ENCODE data around the gene NSD2.

The NSD2 gene

DNA sequence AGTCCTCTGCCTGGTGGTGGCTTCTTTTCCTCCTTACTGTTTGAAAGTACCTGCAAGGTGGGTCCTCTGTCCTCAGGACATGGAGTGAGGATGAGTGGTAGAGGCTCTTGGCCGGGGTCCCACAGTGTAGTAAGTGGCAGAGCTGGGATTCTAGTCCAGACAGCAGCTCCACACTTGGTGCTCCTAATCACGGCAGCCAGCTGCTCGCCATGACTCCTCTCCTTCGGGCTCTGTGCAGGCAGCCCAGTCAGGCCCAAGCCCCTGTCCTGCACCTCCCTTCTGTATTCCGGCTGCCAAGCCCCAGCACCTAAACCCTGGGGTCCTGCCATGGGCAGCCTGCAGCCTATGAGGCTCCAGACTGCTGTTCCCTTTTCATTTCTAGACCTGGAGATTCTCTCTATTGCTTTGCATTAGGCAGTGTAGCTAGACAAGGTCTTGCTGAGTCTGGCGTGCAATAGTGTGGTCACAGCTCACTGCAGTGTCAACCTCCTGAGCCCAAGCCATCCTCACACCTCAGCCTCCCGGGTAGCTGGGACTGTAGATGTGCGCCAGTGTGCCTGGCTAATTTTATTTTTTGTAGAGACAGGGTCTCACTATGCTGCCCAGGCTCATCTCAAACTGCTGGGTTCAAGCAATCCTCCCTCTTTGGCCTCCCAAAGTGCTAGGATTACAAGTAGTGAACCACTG is 24.9 kb downstream of the NSD2 start:
- POLR2A ChIA-PET = no interaction called here
- 0 out of 2 replicates have a peak, but pooled peaks cover 3% of the 10 kb centered on the region for H3K4me1 ChIP-seq (ENCODE audit: control insufficient read depth, insufficient read depth, low read length)
- no peak overlapping the region for H3K4me3 ChIP-seq (ENCODE audit: low read depth, low read length)
- CTCF ChIA-PET = interaction anchor here (0.5 kb wide), 1 partner anchor 1070 kb away, joined by 3 read pairs; no protein-coding TSS in a partner anchor
- peaks cover 0 to 36% of the 10 kb centered on the region in 2 experiments; a peak in 2 of 3 replicates for H3K36me3 ChIP-seq (ENCODE audit: control insufficient read depth in 2 of 2, insufficient read depth in 1 of 2, low read length in 2 of 2)
- no peak overlapping the region for H3K27ac ChIP-seq (ENCODE audit: extremely low read depth, low read depth, low read length)
- TF ChIP-seq ZNF521 (tag by site-specific recombination; IDR thresholded peaks at IDR 0.05) (no peak), ZNF600 (tag by site-specific recombination; IDR thresholded peaks at IDR 0.05) (peak; percentile 43), ZNF121 (tag by site-specific recombination; IDR thresholded peaks at IDR 0.05) (peak; percentile 65; the same call in 1 of the 2 replicates)
- no peaks in the 10 kb centered on the region for H3K9me3 ChIP-seq (ENCODE audit: control insufficient read depth, insufficient read depth, low read depth, low read length)

GRCh38 chr4:1896658-1896991 is 25.4 kb downstream of the NSD2 start:
- no peaks in the 10 kb centered on the region for H3K9me3 ChIP-seq (ENCODE audit: control insufficient read depth, insufficient read depth, low read depth, low read length)
- no peak overlapping the region for H3K4me3 ChIP-seq (ENCODE audit: low read depth, low read length)
- H3K27ac ChIP-seq (ENCODE audit: extremely low read depth, low read depth, low read length) = no peak overlapping the region
- H3K36me3 ChIP-seq (ENCODE audit: control insufficient read depth in 2 of 2, insufficient read depth in 1 of 2, low read length in 2 of 2) = peaks cover 0 to 41% of the 10 kb centered on the region in 2 experiments; a peak in 2 of 3 replicates
- no peak for TF ChIP-seq ZBTB48 (tag by site-specific recombination; IDR thresholded peaks at IDR 0.05)
- TF ChIP-seq ZFP37 (tag by site-specific recombination; IDR thresholded peaks at IDR 0.05) = no peak
- TF ChIP-seq ZNF184 (tag by site-specific recombination; IDR thresholded peaks at IDR 0.05) = no peak
- no peak for TF ChIP-seq ZBTB21 (tag by site-specific recombination; IDR thresholded peaks at IDR 0.05)
- no peak for TF ChIP-seq ZEB2 (tag by site-specific recombination; IDR thresholded peaks at IDR 0.05)
- no peak for TF ChIP-seq MYNN (tag by site-specific recombination; IDR thresholded peaks at IDR 0.05; ENCODE audit: borderline replicate concordance)
- TF ChIP-seq OVOL3 (tag by site-specific recombination; IDR thresholded peaks at IDR 0.05) = no peak
- TF ChIP-seq PRDM1 (tag by site-specific recombination; IDR thresholded peaks at IDR 0.05) = peak; percentile 73
- TF ChIP-seq ZNF366 (tag by site-specific recombination; conservative IDR thresholded peaks at IDR 0.05) = peak; percentile 90
- TF ChIP-seq ZNF248 (tag by site-specific recombination; IDR thresholded peaks at IDR 0.05) = no peak
- 0 out of 2 replicates have a peak, but pooled peaks cover 3% of the 10 kb centered on the region for H3K4me1 ChIP-seq (ENCODE audit: control insufficient read depth, insufficient read depth, low read length)
- POLR2A ChIA-PET = no interaction called here
- CTCF ChIA-PET = interaction anchor here (0.5 to 4.0 kb wide), 2 partner anchors 149 to 1070 kb away, joined by 3 to 22 read pairs; no protein-coding TSS in a partner anchor

- POLR2A ChIA-PET = interaction anchor here (0.8 kb wide), 1 partner anchor 10 kb away, joined by 3 read pairs; no protein-coding TSS in a partner anchor
- no peak overlapping the region for H3K27ac ChIP-seq (ENCODE audit: extremely low read depth, low read depth, low read length)
- TF ChIP-seq ZNF558 (tag by site-specific recombination; IDR thresholded peaks at IDR 0.05) = no peak
- TF ChIP-seq ZNF658 (tag by site-specific recombination; IDR thresholded peaks at IDR 0.05) = no peak
- TF ChIP-seq ZNF76 (tag by site-specific recombination; IDR thresholded peaks at IDR 0.05; ENCODE audit: borderline replicate concordance, low read depth) = no peak
- TF ChIP-seq ZNF311 (tag by site-specific recombination; IDR thresholded peaks at IDR 0.05; ENCODE audit: borderline replicate concordance) = no peak
- no peak for TF ChIP-seq ZBTB26 (tag by site-specific recombination; optimal IDR thresholded peaks at IDR 0.05)
- TF ChIP-seq ZNF473 (tag by site-specific recombination; IDR thresholded peaks at IDR 0.05) = no peak
- TF ChIP-seq ZXDB (tag by site-specific recombination; IDR thresholded peaks at IDR 0.05) = no peak
- no peak for TF ChIP-seq ZNF48 (tag by site-specific recombination; IDR thresholded peaks at IDR 0.05)
- TF ChIP-seq ZNF274 (IDR thresholded peaks at IDR 0.05; ENCODE audit: low read length) = no peak
- TF ChIP-seq ZNF274 (tag by site-specific recombination; IDR thresholded peaks at IDR 0.05; ENCODE audit: borderline replicate concordance) = no peak
- TF ChIP-seq, protein P1, sequence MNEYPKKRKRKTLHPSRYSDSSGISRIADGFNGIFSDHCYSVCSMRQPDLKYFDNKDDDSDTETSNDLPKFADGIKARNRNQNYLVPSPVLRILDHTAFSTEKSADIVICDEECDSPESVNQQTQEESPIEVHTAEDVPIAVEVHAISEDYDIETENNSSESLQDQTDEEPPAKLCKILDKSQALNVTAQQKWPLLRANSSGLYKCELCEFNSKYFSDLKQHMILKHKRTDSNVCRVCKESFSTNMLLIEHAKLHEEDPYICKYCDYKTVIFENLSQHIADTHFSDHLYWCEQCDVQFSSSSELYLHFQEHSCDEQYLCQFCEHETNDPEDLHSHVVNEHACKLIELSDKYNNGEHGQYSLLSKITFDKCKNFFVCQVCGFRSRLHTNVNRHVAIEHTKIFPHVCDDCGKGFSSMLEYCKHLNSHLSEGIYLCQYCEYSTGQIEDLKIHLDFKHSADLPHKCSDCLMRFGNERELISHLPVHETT (tag by site-specific recombination; IDR thresholded peaks at IDR 0.05) = no peak
- TF ChIP-seq ZSCAN23 (tag by site-specific recombination; IDR thresholded peaks at IDR 0.05) = no peak
- TF ChIP-seq ZNF530 (tag by site-specific recombination; IDR thresholded peaks at IDR 0.05; ENCODE audit: low read depth) = no peak
- TF ChIP-seq ZNF423 (tag by site-specific recombination; IDR thresholded peaks at IDR 0.05) = no peak
- TF ChIP-seq, protein P2, sequence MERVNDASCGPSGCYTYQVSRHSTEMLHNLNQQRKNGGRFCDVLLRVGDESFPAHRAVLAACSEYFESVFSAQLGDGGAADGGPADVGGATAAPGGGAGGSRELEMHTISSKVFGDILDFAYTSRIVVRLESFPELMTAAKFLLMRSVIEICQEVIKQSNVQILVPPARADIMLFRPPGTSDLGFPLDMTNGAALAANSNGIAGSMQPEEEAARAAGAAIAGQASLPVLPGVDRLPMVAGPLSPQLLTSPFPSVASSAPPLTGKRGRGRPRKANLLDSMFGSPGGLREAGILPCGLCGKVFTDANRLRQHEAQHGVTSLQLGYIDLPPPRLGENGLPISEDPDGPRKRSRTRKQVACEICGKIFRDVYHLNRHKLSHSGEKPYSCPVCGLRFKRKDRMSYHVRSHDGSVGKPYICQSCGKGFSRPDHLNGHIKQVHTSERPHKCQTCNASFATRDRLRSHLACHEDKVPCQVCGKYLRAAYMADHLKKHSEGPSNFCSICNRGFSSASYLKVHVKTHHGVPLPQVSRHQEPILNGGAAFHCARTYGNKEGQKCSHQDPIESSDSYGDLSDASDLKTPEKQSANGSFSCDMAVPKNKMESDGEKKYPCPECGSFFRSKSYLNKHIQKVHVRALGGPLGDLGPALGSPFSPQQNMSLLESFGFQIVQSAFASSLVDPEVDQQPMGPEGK (tag by site-specific recombination; IDR thresholded peaks at IDR 0.05) = no peak
These were observed 26.8 kb downstream of the NSD2 start for GRCh38 chr4:1898007-1898406.

More at GRCh38 chr4:1898007-1898406, 26.8 kb downstream of the NSD2 start:
- 0 out of 2 replicates have a peak, but pooled peaks cover 3% of the 10 kb centered on the region for H3K4me1 ChIP-seq (ENCODE audit: control insufficient read depth, insufficient read depth, low read length)
- peaks cover 0 to 52% of the 10 kb centered on the region in 2 experiments; a peak in 2 of 3 replicates for H3K36me3 ChIP-seq (ENCODE audit: control insufficient read depth in 2 of 2, insufficient read depth in 1 of 2, low read length in 2 of 2)
- no peaks in the 10 kb centered on the region for H3K9me3 ChIP-seq (ENCODE audit: control insufficient read depth, insufficient read depth, low read depth, low read length)
- CTCF ChIA-PET = interaction anchor here (1.2 to 4.0 kb wide), 4 partner anchors 11 to 151 kb away, joined by 4 to 33 read pairs (median 23); no protein-coding TSS in a partner anchor
- H3K4me3 ChIP-seq (ENCODE audit: low read depth, low read length) = no peak overlapping the region
